Spleen (tissue), 13 donors: ENCODE data around the gene ISY1. TPM values are rescaled to one million over a fixed set of nuclear protein-coding genes. Genes with fewer than 3 reads are reported as not detected.

Experiments
- DNase-seq: peaks from one replicate; pipeline ENCODE4 v3.0.0-alpha.2; 2020
- H3K27ac ChIP-seq, 8 donors: fragments of 200-600 bp; sonication (generic) in 7 of 8; 1 replicate in 4 of 8; 2 replicates in 4 of 8; pipeline versions ENCODE4 v1.5.0 to v1.8.0; 2016 to 2021; ENCODE audit warnings: inconsistent platforms in 4 of 8, mild to moderate bottlenecking in 4 of 8, moderate library complexity in 1 of 8
- H3K27me3 ChIP-seq, 7 donors: fragments of 200-600 bp; sonication (generic) in 6 of 7; replicated peaks in 1 of 7; 1 replicate in 4 of 7; 2 replicates in 3 of 7; pipeline versions ENCODE4 v1.5.0 to v1.8.0; 2016 to 2021; ENCODE audit warnings: inconsistent platforms in 3 of 7, mild to moderate bottlenecking in 1 of 7
- H3K36me3 ChIP-seq, 6 donors: fragments of 200-600 bp; sonication (generic) in 5 of 6; 1 replicate in 4 of 6; 2 replicates in 2 of 6; pipeline versions ENCODE4 v1.5.0 to v1.8.0; 2016 to 2021; ENCODE audit warnings: inconsistent platforms in 2 of 6
- H3K4me1 ChIP-seq, 6 donors: fragments of 200-600 bp; sonication (generic) in 5 of 6; 1 replicate in 3 of 6; 2 replicates in 3 of 6; pipeline versions ENCODE4 v1.5.0 to v1.8.0; 2016 to 2021; ENCODE audit warnings: inconsistent platforms in 3 of 6
- H3K4me3 ChIP-seq, 8 donors: fragments of 200-600 bp; sonication (generic) in 7 of 8; 1 replicate in 4 of 8; 2 replicates in 4 of 8; pipeline versions ENCODE4 v1.5.0 to v1.8.0; 2016 to 2021; ENCODE audit warnings: inconsistent platforms in 4 of 8, mild to moderate bottlenecking in 4 of 8, moderate library complexity in 2 of 8
- H3K9me3 ChIP-seq, 8 donors: fragments of 200-600 bp; sonication (generic) in 7 of 8; 1 replicate in 4 of 8; 2 replicates in 4 of 8; pipeline versions ENCODE4 v1.5.0 to v1.8.0; 2016 to 2021; ENCODE audit warnings: inconsistent platforms in 4 of 8
- POLR2A ChIP-seq, 3 donors: fragments of 450-650 bp; IDR thresholded peaks; one replicate each; pipeline ENCODE4 v1.5.1; 2017; ENCODE audit warnings: antibody characterized with exemption in 3 of 3, mild to moderate bottlenecking in 1 of 3
- POLR2AphosphoS5 ChIP-seq, 3 donors: sonication (generic); formaldehyde crosslinking; IDR thresholded peaks; one replicate each; pipeline ENCODE4 v1.5.1; 2017; ENCODE audit warnings: antibody characterized with exemption in 3 of 3
- WGBS, 5 donors: extraction: QIAGEN DNeasy Blood & Tissue Kit in 3 of 5; methylation state at CpG; one replicate each; pipeline versions ENCODE4 v1.1.5 to v1.1.7; 2013 to 2018; 5-methylcytosine and 5-hydroxymethylcytosine counted together
- intact Hi-C: fragments of 100-400 bp; cut with DNase I; formaldehyde crosslinking; loops from one replicate; pipeline ENCODE4 v1.15.0; 2023; ENCODE audit warnings: low total_unique reads
- long read RNA-seq, 2 donors: transcript quantifications; one replicate each; lab custom pipeline, GENCODE V29; 2026
- polyA plus RNA-seq, 3 donors: library from polyadenylated mRNA; stranded (reverse); fragments of 200-250 nt; gene quantifications; one replicate each; pipeline ENCODE4 v1.2.1, GENCODE V29; 2013
- total RNA-seq, 7 donors: library from RNA; depleted of rRNA in 3 of 7; stranded (reverse); fragments of >200 nt in 3 of 7; fragmentation: NEBNext Ultra II Directional in 4 of 7; extraction: Animal tissue kit (Norgen Biotek cat#: 25700) in 4 of 7; gene quantifications; one replicate each; pipeline versions ENCODE4 v1.1.0 to v1.2.1, GENCODE V29; 2016 to 2021
- TF ChIP-seq, protein P1 (sequence below), 11 experiments: fragments of 200-600 bp in 7 of 11; fragments of 450-650 bp in 4 of 11; sonication (generic) in 4 of 11; IDR thresholded peaks in 8 of 11; conservative IDR thresholded peaks in 3 of 11; 1 replicate in 7 of 11; 2 replicates in 4 of 11; pipeline versions ENCODE4 v1.4.0 to v1.8.0; 2016 to 2021; ENCODE audit warnings: antibody characterized with exemption in 11 of 11, inconsistent platforms in 4 of 11, mild to moderate bottlenecking in 1 of 11
- donor health status: healthy with polysubstance abuse.
- donor health status: DM: no; HTN: no; CAD: no; lungs with moderate emphysema.
- donor health status: DM: no; HTN: no; CAD: no.
- donor health status: Bipolar disorder and iron deficiency.
- donor health status: healthy.
- donor health status: DM: no; HTN: no; CAD: no.
- donor health status: DM: yes; HTN: yes; CAD: no.

The ISY1 gene
- total RNA-seq (10 to 100 TPM; 21.4 to 33.8 (median 30.0) TPM), polyA plus RNA-seq (10 to 100 TPM; 22.2 to 29.8 (median 25.2) TPM)
- long read RNA-seq, donor 1, transcript ISY1-203 (11 exons, 3,842 nt) = major isoform, 10 of 14 reads
- long read RNA-seq, donor 1, partial matches to known transcripts = 0 of 14 reads
- long read RNA-seq, donor 1, other reads (novel, unspliced or antisense) = 0 of 14 reads
- long read RNA-seq, donor 2, transcript ISY1-203 (11 exons, 3,842 nt) = major isoform, 12 of 24 reads
- long read RNA-seq, donor 2, partial matches to known transcripts = 12 of 24 reads
- long read RNA-seq, donor 2, other reads (novel, unspliced or antisense) = 0 of 24 reads

- peak within 1 kb of the TSS; percentile 61 to 98 (median 80) for H3K4me3 ChIP-seq
- DNase-seq = peak; percentile 94
- peaks cover 14 to 45% (median 32%) of the 10 kb centered on the region in 6 donors for H3K4me1 ChIP-seq
- H3K9me3 ChIP-seq = no peaks in the 10 kb centered on the region
- intact Hi-C loops = no loop called here
- peaks cover 0 to 47% (median 31%) of the 10 kb centered on the region in 6 donors for H3K36me3 ChIP-seq
- TF ChIP-seq POLR2A (IDR thresholded peaks at IDR 0.05) (peak in 1 of 3 donors; percentile 17), POLR2AphosphoS5 (IDR thresholded peaks at IDR 0.05) (peak; percentile 95 to 96 (median 96))
- TF ChIP-seq, protein P1, sequence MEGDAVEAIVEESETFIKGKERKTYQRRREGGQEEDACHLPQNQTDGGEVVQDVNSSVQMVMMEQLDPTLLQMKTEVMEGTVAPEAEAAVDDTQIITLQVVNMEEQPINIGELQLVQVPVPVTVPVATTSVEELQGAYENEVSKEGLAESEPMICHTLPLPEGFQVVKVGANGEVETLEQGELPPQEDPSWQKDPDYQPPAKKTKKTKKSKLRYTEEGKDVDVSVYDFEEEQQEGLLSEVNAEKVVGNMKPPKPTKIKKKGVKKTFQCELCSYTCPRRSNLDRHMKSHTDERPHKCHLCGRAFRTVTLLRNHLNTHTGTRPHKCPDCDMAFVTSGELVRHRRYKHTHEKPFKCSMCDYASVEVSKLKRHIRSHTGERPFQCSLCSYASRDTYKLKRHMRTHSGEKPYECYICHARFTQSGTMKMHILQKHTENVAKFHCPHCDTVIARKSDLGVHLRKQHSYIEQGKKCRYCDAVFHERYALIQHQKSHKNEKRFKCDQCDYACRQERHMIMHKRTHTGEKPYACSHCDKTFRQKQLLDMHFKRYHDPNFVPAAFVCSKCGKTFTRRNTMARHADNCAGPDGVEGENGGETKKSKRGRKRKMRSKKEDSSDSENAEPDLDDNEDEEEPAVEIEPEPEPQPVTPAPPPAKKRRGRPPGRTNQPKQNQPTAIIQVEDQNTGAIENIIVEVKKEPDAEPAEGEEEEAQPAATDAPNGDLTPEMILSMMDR (IDR thresholded peaks at IDR 0.05 in 8 of 11, conservative IDR thresholded peaks at IDR 0.05 in 3 of 11) = peak; percentile 42 to 86 (median 73)
- H3K27me3 ChIP-seq = no peaks in the 10 kb centered on the region
- peak within 1 kb of the TSS; percentile 93 to 97 (median 94) for H3K27ac ChIP-seq
- 0 to 1% (median 0%) methylated on average over 58 to 67 of the region's 67 CpGs for WGBS, 5 donors
Observed at GRCh38 chr3:129160891-129161859, at the start of gene ISY1. Gene ISY1 (minus strand): TSS chr3:129161063. CDS start chr3:129160975, 88 bp downstream.

DNA sequence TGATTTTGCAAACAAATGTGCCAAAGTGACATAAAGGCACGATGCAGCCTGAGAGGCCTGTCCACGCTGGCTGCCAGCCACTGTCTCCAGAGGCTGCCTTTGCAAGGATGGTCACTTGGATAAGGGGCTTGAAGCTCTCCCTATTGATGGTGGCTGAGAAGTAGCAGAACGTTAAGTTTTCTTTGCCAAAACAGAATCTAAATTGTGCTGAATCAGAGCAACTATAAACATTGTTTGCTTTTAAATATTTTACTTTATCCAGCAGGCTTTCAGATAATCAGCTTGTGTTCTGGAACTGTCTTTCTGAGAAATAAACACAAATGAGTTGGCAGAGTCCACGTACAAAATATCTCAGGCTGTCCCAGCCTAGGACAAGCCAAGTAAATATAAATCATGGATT, 46.6 kb upstream of the ISY1 start:
- H3K9me3 ChIP-seq = no peaks in the 10 kb centered on the region
- 67 to 87% (median 79%) methylated on average over 4 of the region's 4 CpGs for WGBS, 5 donors
- no peak overlapping the region for H3K27ac ChIP-seq
- H3K36me3 ChIP-seq = no peaks in the 10 kb centered on the region
- H3K27me3 ChIP-seq = peaks cover 0 to 91% (median 11%) of the 10 kb centered on the region in 7 donors
- intact Hi-C loops = no loop called here
- H3K4me1 ChIP-seq = peaks cover 0 to 13% (median 6%) of the 10 kb centered on the region in 6 donors
- TF ChIP-seq POLR2A (IDR thresholded peaks at IDR 0.05) = no peak
- TF ChIP-seq, protein P1 (IDR thresholded peaks at IDR 0.05 in 8 of 11, conservative IDR thresholded peaks at IDR 0.05 in 3 of 11) = no peak
- no peak overlapping the region for H3K4me3 ChIP-seq
- DNase-seq = no peak

- Histone ChIP-seq H3K4me1 (no peaks in the 10 kb centered on the region), H3K36me3 (no peaks in the 10 kb centered on the region), H3K9me3 (no peaks in the 10 kb centered on the region), H3K27ac (no peak overlapping the region), H3K4me3 (no peak overlapping the region), H3K27me3 (peaks cover 0 to 77% (median 11%) of the 10 kb centered on the region in 7 donors)
- TF ChIP-seq POLR2A (IDR thresholded peaks at IDR 0.05) = no peak
- TF ChIP-seq POLR2AphosphoS5 (IDR thresholded peaks at IDR 0.05) = no peak
- TF ChIP-seq, protein P1 (IDR thresholded peaks at IDR 0.05 in 8 of 11, conservative IDR thresholded peaks at IDR 0.05 in 3 of 11) = no peak
- intact Hi-C loops = no loop called here
- WGBS, 5 donors = 82 to 91% (median 90%) methylated on average over 8 of the region's 8 CpGs
- no peak for DNase-seq
Observed at GRCh38 chr3:129205109-129205832, 44.4 kb upstream of the ISY1 start.
